Neural cell (in vitro differentiated cells): ENCODE results near the gene TTC34.

Experiments
- CTCF ChIP-seq: fragments of 450-650 bp; IDR thresholded peaks from 2 replicates; pipeline ENCODE4 v1.5.1; 2014; ENCODE audit warnings: antibody characterized with exemption, mild to moderate bottlenecking, moderate library complexity; ENCODE audit not compliant: poor library complexity, severe bottlenecking
- EZH2 ChIP-seq: fragments of 200-600, 300-800 bp; shearing (Covaris generic), sonication (generic); IDR thresholded peaks from 2 replicates; pipeline ENCODE4 v1.6.1; 2014; ENCODE audit warnings: antibody characterized with exemption, low read length, borderline replicate concordance, mild to moderate bottlenecking; ENCODE audit not compliant: insufficient read depth, poor library complexity, severe bottlenecking
- MXI1 ChIP-seq: fragments of 450-650 bp; conservative IDR thresholded peaks from 2 replicates; pipeline ENCODE4 v1.6.1; 2014; ENCODE audit warnings: antibody characterized with exemption, mild to moderate bottlenecking; ENCODE audit not compliant: poor library complexity, severe bottlenecking
- POLR2AphosphoS5 ChIP-seq: IDR thresholded peaks from 2 replicates; pipeline ENCODE4 v1.6.1; 2012
- RAD21 ChIP-seq: fragments of 450-650 bp; conservative IDR thresholded peaks from 2 replicates; pipeline ENCODE4 v1.6.1; 2014; ENCODE audit warnings: antibody characterized with exemption, mild to moderate bottlenecking, moderate library complexity
- REST ChIP-seq: IDR thresholded peaks from 2 replicates; pipeline ENCODE4 v1.6.1; 2012; ENCODE audit warnings: borderline replicate concordance
- SMC3 ChIP-seq: fragments of 450-650 bp; conservative IDR thresholded peaks from 2 replicates; pipeline ENCODE4 v1.6.1; 2014; ENCODE audit warnings: antibody characterized with exemption, mild to moderate bottlenecking, moderate library complexity; ENCODE audit not compliant: poor library complexity

DNA sequence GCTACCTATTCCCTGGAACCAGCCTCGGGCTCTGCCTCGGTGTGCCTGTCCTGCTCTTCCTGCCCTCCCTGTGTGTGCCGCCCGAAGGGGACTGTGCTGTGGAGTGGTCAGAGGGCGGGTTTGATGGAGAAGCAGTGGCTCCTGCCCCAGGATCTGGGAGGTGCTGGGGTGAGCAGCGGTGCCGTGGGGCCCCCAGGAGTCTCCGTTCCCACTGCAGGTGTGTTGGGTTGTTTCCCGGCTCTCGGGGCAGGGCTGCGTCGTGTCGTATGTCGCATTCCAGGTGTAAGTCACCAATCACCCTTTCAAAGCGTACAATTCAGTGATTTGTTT lies 32.6 kb upstream of the TTC34 start:
- no peak for TF ChIP-seq RAD21
- no peak for TF ChIP-seq CTCF
- TF ChIP-seq EZH2 = no peak
- TF ChIP-seq POLR2AphosphoS5 = no peak
- no peak for TF ChIP-seq REST
- TF ChIP-seq MXI1 = no peak
- TF ChIP-seq SMC3 = no peak
